Immature natural killer cell (primary cell): ENCODE measurements around the gene SOWAHA. TPM values are rescaled to one million over a fixed set of nuclear protein-coding genes. Genes with fewer than 3 reads are reported as not detected.

Experiments
- DNase-seq, 3 donors: peaks; one replicate each; pipeline ENCODE4 v3.0.0; 2022; ENCODE audit warnings: mixed read lengths in 1 of 3
- H3K27ac Mint-ChIP-seq, 6 donors: one replicate each; pipeline ENCODE4 v1.8.0; 2020; ENCODE audit warnings: mixed read lengths in 6 of 6, mild to moderate bottlenecking in 5 of 6, inconsistent platforms in 4 of 6, moderate library complexity in 3 of 6
- H3K27me3 Mint-ChIP-seq, 3 donors: one replicate each; pipeline ENCODE4 v1.8.0; 2020 to 2021; ENCODE audit warnings: low read depth in 3 of 3, mild to moderate bottlenecking in 3 of 3, mixed read lengths in 3 of 3, moderate library complexity in 3 of 3, inconsistent platforms in 1 of 3
- H3K36me3 Mint-ChIP-seq, 3 donors: one replicate each; pipeline ENCODE4 v1.8.0; 2020; ENCODE audit warnings: mixed read lengths in 3 of 3, inconsistent platforms in 2 of 3, mild to moderate bottlenecking in 2 of 3
- H3K4me1 Mint-ChIP-seq, 2 donors: one replicate each; pipeline ENCODE4 v1.8.0; 2020; ENCODE audit warnings: inconsistent platforms in 2 of 2, mild to moderate bottlenecking in 2 of 2, mixed read lengths in 2 of 2, moderate library complexity in 1 of 2
- H3K4me3 Mint-ChIP-seq, 5 donors: one replicate each; pipeline ENCODE4 v1.8.0; 2020; ENCODE audit warnings: mild to moderate bottlenecking in 5 of 5, mixed read lengths in 5 of 5, inconsistent platforms in 3 of 5, moderate library complexity in 3 of 5
- H3K9me3 Mint-ChIP-seq, 6 donors: one replicate each; pipeline ENCODE4 v1.8.0; 2020; ENCODE audit warnings: mild to moderate bottlenecking in 6 of 6, mixed read lengths in 6 of 6, inconsistent platforms in 4 of 6, moderate library complexity in 3 of 6
- polyA plus RNA-seq, 3 donors: library from polyadenylated mRNA; unstranded; fragments of 300-500 nt; fragmentation: Illumina TruSeq; gene quantifications; one replicate each; pipeline ENCODE4 v1.2.3, GENCODE V29; 2021

SOWAHA gene
- polyA plus RNA-seq, 3 donors from 2014 or later = not detected

DNA sequence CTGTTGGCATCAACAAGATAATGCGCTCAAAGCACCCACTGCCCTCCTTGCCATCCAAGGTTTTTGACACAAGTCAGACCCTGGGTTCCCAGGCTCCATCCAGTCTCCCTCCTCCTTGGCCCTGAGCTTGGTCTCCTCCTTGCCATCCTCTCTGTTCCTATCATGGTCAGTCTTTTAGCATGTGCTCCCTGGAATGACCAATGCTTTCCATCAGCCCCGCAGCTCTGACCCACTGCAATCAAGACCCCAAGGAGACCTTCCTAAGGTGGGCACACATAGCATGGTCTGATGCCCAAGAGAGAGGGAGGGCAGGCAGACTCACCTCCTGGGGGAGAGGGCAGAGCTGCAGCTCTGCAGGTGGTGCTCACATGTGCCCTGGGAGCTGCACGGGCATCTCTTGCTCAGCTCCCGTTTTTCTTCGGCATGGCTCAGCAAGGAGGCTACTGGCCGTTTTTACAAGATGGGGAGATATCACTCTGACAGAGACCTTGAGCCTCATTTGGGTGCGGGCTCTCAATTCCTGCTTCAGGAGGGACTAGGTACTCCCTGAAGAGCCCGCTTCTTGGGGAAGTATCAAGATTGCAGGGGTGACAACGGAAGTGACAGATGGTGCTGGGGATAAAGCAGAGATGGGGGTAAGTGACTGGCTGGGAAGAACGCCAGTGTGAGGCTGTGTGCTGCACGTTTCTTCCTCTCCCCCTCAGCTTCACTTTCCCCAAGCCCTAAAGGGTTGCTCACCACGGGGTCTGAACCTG, 39.3 kb upstream of the SOWAHA start:
- H3K9me3 Mint-ChIP-seq = no peaks in the 10 kb centered on the region
- peaks cover 14 to 25% of the 10 kb centered on the region in 2 donors for H3K4me1 Mint-ChIP-seq
- no peak overlapping the region for H3K27ac Mint-ChIP-seq
- no peak for DNase-seq
- H3K4me3 Mint-ChIP-seq = no peak overlapping the region
- H3K36me3 Mint-ChIP-seq = no peaks in the 10 kb centered on the region
- peaks cover 0 to 4% (median 1%) of the 10 kb centered on the region in 3 donors for H3K27me3 Mint-ChIP-seq

- H3K36me3 Mint-ChIP-seq = no peaks in the 10 kb centered on the region
- no peak overlapping the region for H3K27ac Mint-ChIP-seq
- H3K27me3 Mint-ChIP-seq = peaks cover 2 to 4% (median 2%) of the 10 kb centered on the region in 3 donors
- H3K4me3 Mint-ChIP-seq = no peak overlapping the region
- DNase-seq = no peak
- peaks cover 14 to 26% of the 10 kb centered on the region in 2 donors for H3K4me1 Mint-ChIP-seq
- no peaks in the 10 kb centered on the region for H3K9me3 Mint-ChIP-seq
Observed at GRCh38 chr5:132774406-132774805, 38.7 kb upstream of the SOWAHA start.

DNA sequence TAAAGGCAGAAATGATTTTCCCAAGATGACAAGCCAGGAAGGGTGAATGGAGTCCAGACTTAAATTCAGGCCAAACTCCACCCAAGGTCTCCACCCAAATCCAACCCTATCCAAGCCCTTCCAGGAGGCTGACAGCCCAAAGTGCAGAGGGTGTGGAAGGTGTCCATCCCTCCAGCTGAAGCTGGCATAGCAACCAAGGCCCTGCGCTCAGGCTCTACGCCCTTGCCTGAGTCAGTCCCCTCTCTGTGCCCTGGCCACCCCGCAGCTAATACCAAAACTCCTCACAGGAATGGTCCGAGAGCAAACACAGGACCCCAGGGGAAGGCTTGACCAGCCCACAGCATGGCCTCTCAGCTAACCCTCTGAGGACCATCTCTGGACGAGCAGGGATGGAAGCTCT, 38.2 kb upstream of the SOWAHA start:
- Mint-ChIP-seq H3K27me3 (peaks cover 2 to 6% (median 3%) of the 10 kb centered on the region in 3 donors), H3K4me1 (peaks cover 14 to 26% of the 10 kb centered on the region in 2 donors)

DNA sequence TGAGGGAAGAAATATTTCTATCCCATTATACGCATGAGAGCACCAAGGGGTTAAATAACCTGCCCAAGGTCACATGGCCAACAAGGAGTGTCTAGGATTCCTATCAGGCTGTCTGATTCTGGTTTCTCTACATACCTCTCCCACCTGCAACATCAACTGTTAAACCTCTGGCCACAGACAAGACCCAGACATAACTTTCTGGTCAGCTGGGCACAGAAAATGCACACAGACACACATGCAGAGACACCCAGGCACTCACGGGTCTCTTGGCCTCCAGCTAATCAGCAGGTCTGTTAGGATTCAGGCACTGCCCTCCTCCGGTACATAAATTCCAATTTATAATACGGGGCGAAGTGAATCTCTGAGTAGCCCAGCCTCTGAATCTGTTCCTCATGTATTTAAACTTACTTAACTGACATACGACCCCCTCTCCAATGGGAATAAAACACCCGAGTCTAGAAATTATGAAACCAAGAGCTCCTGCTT, 37.6 kb upstream of the SOWAHA start:
- H3K27ac Mint-ChIP-seq = no peak overlapping the region
- peaks cover 14 to 26% of the 10 kb centered on the region in 2 donors for H3K4me1 Mint-ChIP-seq
- DNase-seq = no peak
- H3K27me3 Mint-ChIP-seq = peaks cover 2 to 6% (median 3%) of the 10 kb centered on the region in 3 donors
- no peaks in the 10 kb centered on the region for H3K9me3 Mint-ChIP-seq
- peak overlapping the region; percentile 8 to 79 (median 74) for H3K4me3 Mint-ChIP-seq
- no peaks in the 10 kb centered on the region for H3K36me3 Mint-ChIP-seq

More for the DNA sequence above, 38.2 kb upstream of the SOWAHA start:
- H3K4me3 Mint-ChIP-seq = no peak overlapping the region
- H3K36me3 Mint-ChIP-seq = no peaks in the 10 kb centered on the region
- no peak for DNase-seq
- no peaks in the 10 kb centered on the region for H3K9me3 Mint-ChIP-seq
- H3K27ac Mint-ChIP-seq = no peak overlapping the region

GRCh38 chr5:132776131-132776937, 36.8 kb upstream of the SOWAHA start:
- Mint-ChIP-seq H3K9me3 (no peaks in the 10 kb centered on the region), H3K27me3 (peaks cover 2 to 6% (median 3%) of the 10 kb centered on the region in 3 donors), H3K36me3 (no peaks in the 10 kb centered on the region), H3K27ac (peak overlapping the region in 1 of 6 donors; percentile 56), H3K4me1 (peaks cover 14 to 26% of the 10 kb centered on the region in 2 donors), H3K4me3 (peak overlapping the region; percentile 54 to 79 (median 74))
- DNase-seq = no peak

- H3K9me3 Mint-ChIP-seq = no peaks in the 10 kb centered on the region
- no peak overlapping the region for H3K27ac Mint-ChIP-seq
- peaks cover 3 to 9% (median 6%) of the 10 kb centered on the region in 3 donors for H3K27me3 Mint-ChIP-seq
- peaks cover 14 to 26% of the 10 kb centered on the region in 2 donors for H3K4me1 Mint-ChIP-seq
- no peak for DNase-seq
- no peak overlapping the region for H3K4me3 Mint-ChIP-seq
- no peaks in the 10 kb centered on the region for H3K36me3 Mint-ChIP-seq
Observed at GRCh38 chr5:132776938-132777208, 36.2 kb upstream of the SOWAHA start.

DNA sequence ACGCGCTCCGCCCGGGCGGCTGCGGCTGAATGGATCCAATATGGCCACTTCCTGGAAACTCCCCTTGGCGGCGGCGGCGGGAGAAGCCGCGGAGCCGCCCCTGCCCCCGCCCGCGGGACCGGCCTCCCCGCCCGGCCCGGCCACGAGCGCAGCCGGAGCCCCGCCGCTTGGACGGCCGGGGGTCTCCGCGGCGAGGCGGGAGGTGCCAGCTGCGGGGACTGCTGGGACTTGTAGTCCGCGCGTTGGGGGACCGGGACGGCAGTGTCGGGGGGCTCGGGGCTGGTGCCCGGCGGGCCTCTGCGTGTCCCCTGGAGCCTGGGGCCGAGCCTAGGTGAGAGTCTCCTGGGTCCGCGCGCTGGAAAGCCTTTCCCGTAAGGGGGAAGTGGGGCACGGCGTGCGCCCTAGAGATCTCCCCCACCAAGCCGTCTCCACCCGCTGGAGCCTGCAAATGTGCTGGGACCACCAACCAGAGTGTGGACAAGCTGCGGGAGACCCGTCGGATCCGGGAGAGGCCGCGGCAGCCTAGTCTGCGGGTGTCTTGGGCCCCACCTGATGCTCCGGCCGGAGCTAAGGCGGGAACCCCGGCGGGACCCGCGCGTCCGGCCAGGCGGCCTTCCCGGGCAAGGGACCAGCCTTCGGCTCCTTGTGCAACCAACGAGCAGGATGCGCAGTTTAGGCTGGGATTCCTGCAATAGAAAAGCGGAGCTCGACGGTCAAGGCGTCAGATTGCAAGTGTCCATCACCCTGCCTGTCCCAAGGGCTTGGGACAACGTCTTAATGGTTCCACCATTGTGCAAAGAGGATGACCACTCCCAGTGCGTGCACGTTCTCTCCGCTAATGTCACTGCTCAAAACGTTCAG, 35.7 kb upstream of the SOWAHA start, which contains the start of gene SEPTIN8:
Gene SEPTIN8 (minus strand): TSS at position 31 of the 861 bp plus-strand sequence. CDS start 102 bp downstream, outside the sequence.
- no peaks in the 10 kb centered on the region for H3K36me3 Mint-ChIP-seq
- no peaks in the 10 kb centered on the region for H3K9me3 Mint-ChIP-seq
- H3K27ac Mint-ChIP-seq = peak within 1 kb of the TSS in 3 of 6 donors; percentile 33 to 75 (median 56)
- H3K4me1 Mint-ChIP-seq = peaks cover 14 to 26% of the 10 kb centered on the region in 2 donors
- peaks cover 4 to 14% (median 7%) of the 10 kb centered on the region in 3 donors for H3K27me3 Mint-ChIP-seq
- peak; percentile 41 to 50 (median 44) for DNase-seq
- H3K4me3 Mint-ChIP-seq = peak within 1 kb of the TSS; percentile 64 to 87 (median 74)

DNA sequence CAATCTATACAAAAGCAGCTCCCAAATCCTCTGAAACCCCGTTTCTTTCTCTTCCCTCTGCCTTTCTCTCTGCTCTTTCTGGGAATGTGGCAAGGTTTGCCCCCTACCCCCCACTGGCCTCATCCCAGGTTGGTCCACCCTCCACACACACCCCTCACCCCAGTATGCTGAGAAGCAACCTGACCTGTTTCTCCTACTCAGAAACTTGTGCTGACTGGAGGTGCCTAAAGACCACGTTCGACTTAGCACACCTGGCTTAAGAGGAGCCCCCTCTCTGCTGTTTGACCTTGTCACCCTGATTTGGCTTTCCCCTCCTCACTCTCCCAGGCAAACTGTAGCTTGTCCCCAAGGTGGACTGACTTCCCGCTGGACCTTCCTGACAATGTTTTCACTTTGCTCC, 35.0 kb upstream of the SOWAHA start:
- Mint-ChIP-seq H3K27ac (peak overlapping the region in 5 of 6 donors; percentile 13 to 75 (median 17)), H3K9me3 (no peaks in the 10 kb centered on the region), H3K27me3 (peaks cover 5 to 14% (median 9%) of the 10 kb centered on the region in 3 donors), H3K4me3 (peak overlapping the region; percentile 64 to 87 (median 72)), H3K4me1 (peaks cover 14 to 26% of the 10 kb centered on the region in 2 donors), H3K36me3 (no peaks in the 10 kb centered on the region)
- DNase-seq = no peak

- Mint-ChIP-seq H3K27ac (no peak overlapping the region), H3K9me3 (no peaks in the 10 kb centered on the region), H3K4me1 (peaks cover 14 to 26% of the 10 kb centered on the region in 2 donors), H3K36me3 (no peaks in the 10 kb centered on the region), H3K4me3 (peak overlapping the region in 3 of 5 donors; percentile 64 to 87 (median 81)), H3K27me3 (peaks cover 6 to 14% (median 13%) of the 10 kb centered on the region in 3 donors)
- DNase-seq = no peak
Observed at GRCh38 chr5:132778856-132779255, 34.2 kb upstream of the SOWAHA start.

GRCh38 chr5:132779961-132780360, 33.1 kb upstream of the SOWAHA start:
- Mint-ChIP-seq H3K4me1 (peaks cover 14 to 26% of the 10 kb centered on the region in 2 donors), H3K27me3 (peaks cover 6 to 14% (median 13%) of the 10 kb centered on the region in 3 donors), H3K36me3 (no peaks in the 10 kb centered on the region), H3K27ac (no peak overlapping the region), H3K9me3 (no peaks in the 10 kb centered on the region), H3K4me3 (no peak overlapping the region)
- no peak for DNase-seq

GRCh38 chr5:132780577-132780976, 32.5 kb upstream of the SOWAHA start:
- H3K4me1 Mint-ChIP-seq = peaks cover 14 to 21% of the 10 kb centered on the region in 2 donors
- peaks cover 6 to 14% (median 13%) of the 10 kb centered on the region in 3 donors for H3K27me3 Mint-ChIP-seq
- H3K27ac Mint-ChIP-seq = no peak overlapping the region

GRCh38 chr5:132781029-132781428, 32.1 kb upstream of the SOWAHA start:
- H3K27ac Mint-ChIP-seq = no peak overlapping the region
- H3K27me3 Mint-ChIP-seq = peaks cover 6 to 14% (median 13%) of the 10 kb centered on the region in 3 donors
- H3K36me3 Mint-ChIP-seq = no peaks in the 10 kb centered on the region
- no peak overlapping the region for H3K4me3 Mint-ChIP-seq
- peaks cover 10 to 16% of the 10 kb centered on the region in 2 donors for H3K4me1 Mint-ChIP-seq
- H3K9me3 Mint-ChIP-seq = no peaks in the 10 kb centered on the region
- DNase-seq = no peak

More at GRCh38 chr5:132780577-132780976, 32.5 kb upstream of the SOWAHA start:
- H3K4me3 Mint-ChIP-seq = no peak overlapping the region
- H3K9me3 Mint-ChIP-seq = no peaks in the 10 kb centered on the region
- no peaks in the 10 kb centered on the region for H3K36me3 Mint-ChIP-seq
- no peak for DNase-seq

DNA sequence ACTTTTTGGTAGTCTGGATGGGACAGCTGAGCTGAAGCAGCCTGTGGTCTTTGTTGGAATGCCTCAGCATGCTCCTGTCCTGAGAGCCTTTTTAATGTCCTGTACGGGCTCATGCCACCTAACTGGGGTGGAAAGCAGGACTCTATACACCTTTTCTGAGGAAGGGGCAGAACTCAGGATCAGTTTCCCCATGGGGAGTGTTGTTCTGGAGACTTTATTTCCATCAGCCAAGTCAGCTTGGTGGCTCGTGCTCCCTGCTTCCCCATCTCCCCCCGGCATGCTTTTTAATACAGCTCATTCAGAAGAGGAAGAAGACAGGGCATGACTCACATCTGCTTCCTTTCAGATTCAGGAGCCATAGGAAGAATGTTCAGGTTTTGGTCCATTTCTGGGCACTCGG, 31.0 kb upstream of the SOWAHA start:
- Mint-ChIP-seq H3K4me3 (no peak overlapping the region), H3K9me3 (no peaks in the 10 kb centered on the region), H3K27me3 (peaks cover 6 to 14% (median 13%) of the 10 kb centered on the region in 3 donors), H3K4me1 (peaks cover 8 to 13% of the 10 kb centered on the region in 2 donors), H3K27ac (no peak overlapping the region), H3K36me3 (no peaks in the 10 kb centered on the region)
- DNase-seq = no peak
